ENCODE measurements around the gene RRAGB. TPM values are rescaled to one million over a fixed set of nuclear protein-coding genes. Genes with fewer than 3 reads are reported as not detected.

The RRAGB gene
- total RNA-seq, 1 experiment from 2014 or later = 10.8 TPM

GRCh38 chrX:55714161-55714560 is 3.4 kb upstream of the RRAGB start:
- ChIA-PET CTCF (no interaction called here), POLR2A (no interaction called here)
- intact Hi-C loops (cut with micrococcal nuclease; ENCODE audit: unreplicated experiment) = no loop called here
- Mint-ChIP-seq H3K9me3 (ENCODE audit: unreplicated experiment) (no peaks in the 10 kb centered on the region), H3K4me1 (ENCODE audit: low read depth, unreplicated experiment) (peaks cover 7% of the 10 kb centered on the region), H3K27ac (ENCODE audit: unreplicated experiment) (no peak overlapping the region), H3K4me3 (ENCODE audit: unreplicated experiment) (no peak overlapping the region), H3K27me3 (ENCODE audit: insufficient read depth, unreplicated experiment) (no peaks in the 10 kb centered on the region), H3K36me3 (ENCODE audit: insufficient read depth, unreplicated experiment) (peaks cover 6% of the 10 kb centered on the region)
- Histone ChIP-seq H3K4me1 (no peaks in the 10 kb centered on the region), H3K4me3 (ENCODE audit: low read depth, low read length) (no peak overlapping the region), H3K36me3 (ENCODE audit: control insufficient read depth, insufficient read depth, low read length) (no peaks in the 10 kb centered on the region), H3K9me3 (no peaks in the 10 kb centered on the region), H3K27me3 (replicated peaks; ENCODE audit: control insufficient read depth, insufficient read depth, low read length) (no peaks in the 10 kb centered on the region)
- no TSS peak for BruUV-seq (replicated peaks)
- DNase-seq = no peak
- no peak for TF ChIP-seq CTCF (IDR thresholded peaks at IDR 0.05; ENCODE audit: insufficient read depth in 1 of 2, low read depth in 1 of 2, low read length in 1 of 2, severe bottlenecking in 1 of 2, unreplicated experiment in 1 of 2)

GRCh38 chrX:55715847-55716246 is 1.7 kb upstream of the RRAGB start:
- Mint-ChIP-seq H3K4me1 (ENCODE audit: low read depth, unreplicated experiment) (peaks cover 7% of the 10 kb centered on the region), H3K4me3 (ENCODE audit: unreplicated experiment) (no peak overlapping the region), H3K9me3 (ENCODE audit: unreplicated experiment) (no peaks in the 10 kb centered on the region), H3K27ac (ENCODE audit: unreplicated experiment) (no peak overlapping the region), H3K27me3 (ENCODE audit: insufficient read depth, unreplicated experiment) (no peaks in the 10 kb centered on the region), H3K36me3 (ENCODE audit: insufficient read depth, unreplicated experiment) (peaks cover 6% of the 10 kb centered on the region)
- intact Hi-C loops (cut with micrococcal nuclease; ENCODE audit: unreplicated experiment) = loop anchor here (5.0 kb wide), 2 partner anchors 191 to 579 kb away; no protein-coding TSS in a partner anchor
- no peak overlapping the region for H3K4me3 ChIP-seq (ENCODE audit: low read depth, low read length)
- BruUV-seq (replicated peaks) = no TSS peak
- H3K27me3 ChIP-seq (replicated peaks; ENCODE audit: control insufficient read depth, insufficient read depth, low read length) = no peaks in the 10 kb centered on the region
- no peak for TF ChIP-seq CTCF (IDR thresholded peaks at IDR 0.05; ENCODE audit: insufficient read depth in 1 of 2, low read depth in 1 of 2, low read length in 1 of 2, severe bottlenecking in 1 of 2, unreplicated experiment in 1 of 2)
- no peaks in the 10 kb centered on the region for H3K4me1 ChIP-seq
- H3K9me3 ChIP-seq = no peaks in the 10 kb centered on the region
- DNase-seq = no peak
- POLR2A ChIA-PET = no interaction called here
- CTCF ChIA-PET = no interaction called here
- no peaks in the 10 kb centered on the region for H3K36me3 ChIP-seq (ENCODE audit: control insufficient read depth, insufficient read depth, low read length)

GRCh38 chrX:55716937-55717336 is 612 bp upstream of the RRAGB start:
- POLR2A ChIA-PET = no interaction called here
- Histone ChIP-seq H3K36me3 (ENCODE audit: control insufficient read depth, insufficient read depth, low read length) (no peaks in the 10 kb centered on the region), H3K4me1 (no peaks in the 10 kb centered on the region), H3K9me3 (no peaks in the 10 kb centered on the region), H3K4me3 (ENCODE audit: low read depth, low read length) (peak overlapping the region; percentile 79), H3K27me3 (replicated peaks; ENCODE audit: control insufficient read depth, insufficient read depth, low read length) (no peaks in the 10 kb centered on the region)
- no peaks in the 10 kb centered on the region for H3K9me3 Mint-ChIP-seq (ENCODE audit: unreplicated experiment)
- intact Hi-C loops (cut with micrococcal nuclease; ENCODE audit: unreplicated experiment) = loop anchor here (5.0 kb wide), 2 partner anchors 190 to 580 kb away; no protein-coding TSS in a partner anchor
- BruUV-seq (replicated peaks) = no TSS peak
- peaks cover 7% of the 10 kb centered on the region for H3K4me1 Mint-ChIP-seq (ENCODE audit: low read depth, unreplicated experiment)
- peak overlapping the region; percentile 97 for H3K4me3 Mint-ChIP-seq (ENCODE audit: unreplicated experiment)
- no peak for DNase-seq
- TF ChIP-seq CTCF (IDR thresholded peaks at IDR 0.05; ENCODE audit: insufficient read depth in 1 of 2, low read depth in 1 of 2, low read length in 1 of 2, severe bottlenecking in 1 of 2, unreplicated experiment in 1 of 2) = no peak
- CTCF ChIA-PET = interaction anchor here (1.3 to 1.4 kb wide), 2 partner anchors 191 to 228 kb away, joined by 7 to 9 read pairs; no protein-coding TSS in a partner anchor
- H3K27me3 Mint-ChIP-seq (ENCODE audit: insufficient read depth, unreplicated experiment) = no peaks in the 10 kb centered on the region
- H3K36me3 Mint-ChIP-seq (ENCODE audit: insufficient read depth, unreplicated experiment) = peaks cover 10% of the 10 kb centered on the region
- no peak overlapping the region for H3K27ac Mint-ChIP-seq (ENCODE audit: unreplicated experiment)
